ENCODE data around the gene FOXK2.

FOXK2 gene

DNA sequence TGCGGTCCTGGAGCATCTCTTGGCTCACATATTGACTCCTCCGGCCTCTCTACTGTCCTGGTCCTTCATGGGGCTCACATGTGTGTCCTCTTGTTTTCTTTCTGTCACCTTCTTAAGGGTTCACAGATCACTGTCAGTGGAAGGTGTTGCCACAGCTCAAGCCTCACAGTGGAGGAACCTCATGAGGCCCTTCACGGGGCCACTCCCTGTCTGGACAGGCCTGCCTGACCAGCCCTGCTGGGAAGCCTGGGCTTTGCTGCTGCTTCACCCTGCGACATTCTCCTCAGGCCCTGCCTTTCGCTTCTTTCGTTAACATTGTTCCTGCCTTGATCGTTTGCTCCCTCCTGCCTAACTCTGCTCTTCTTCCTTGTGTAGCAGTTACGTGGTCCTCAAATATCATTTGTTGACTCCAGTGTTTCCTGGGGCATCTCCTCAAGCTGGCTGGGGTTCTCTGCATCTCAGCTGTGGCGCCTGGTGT is 72.8 kb downstream of the FOXK2 start:
- Histone ChIP-seq H3K4me1 (peaks cover 0 to 44% (median 35%) of the 10 kb centered on the region in 4 donors), H3K36me3 (peaks cover 21 to 39% (median 26%) of the 10 kb centered on the region in 3 donors), H3K27me3 (no peaks in the 10 kb centered on the region), H3K9me3 (no peaks in the 10 kb centered on the region), H3K4me3 (peak overlapping the region; percentile 59 to 80), H3K27ac (peak overlapping the region; percentile 88 to 90)
- TF ChIP-seq, protein P1, sequence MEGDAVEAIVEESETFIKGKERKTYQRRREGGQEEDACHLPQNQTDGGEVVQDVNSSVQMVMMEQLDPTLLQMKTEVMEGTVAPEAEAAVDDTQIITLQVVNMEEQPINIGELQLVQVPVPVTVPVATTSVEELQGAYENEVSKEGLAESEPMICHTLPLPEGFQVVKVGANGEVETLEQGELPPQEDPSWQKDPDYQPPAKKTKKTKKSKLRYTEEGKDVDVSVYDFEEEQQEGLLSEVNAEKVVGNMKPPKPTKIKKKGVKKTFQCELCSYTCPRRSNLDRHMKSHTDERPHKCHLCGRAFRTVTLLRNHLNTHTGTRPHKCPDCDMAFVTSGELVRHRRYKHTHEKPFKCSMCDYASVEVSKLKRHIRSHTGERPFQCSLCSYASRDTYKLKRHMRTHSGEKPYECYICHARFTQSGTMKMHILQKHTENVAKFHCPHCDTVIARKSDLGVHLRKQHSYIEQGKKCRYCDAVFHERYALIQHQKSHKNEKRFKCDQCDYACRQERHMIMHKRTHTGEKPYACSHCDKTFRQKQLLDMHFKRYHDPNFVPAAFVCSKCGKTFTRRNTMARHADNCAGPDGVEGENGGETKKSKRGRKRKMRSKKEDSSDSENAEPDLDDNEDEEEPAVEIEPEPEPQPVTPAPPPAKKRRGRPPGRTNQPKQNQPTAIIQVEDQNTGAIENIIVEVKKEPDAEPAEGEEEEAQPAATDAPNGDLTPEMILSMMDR (IDR thresholded peaks at IDR 0.05): no peak
- DNase-seq: no peak
- intact Hi-C loops (cut with DNase I; ENCODE audit: low total_unique reads): loop anchor here (10.0 kb wide), 1 partner anchor 102 kb away; the partner anchor contains the start of gene RAB40B

DNA sequence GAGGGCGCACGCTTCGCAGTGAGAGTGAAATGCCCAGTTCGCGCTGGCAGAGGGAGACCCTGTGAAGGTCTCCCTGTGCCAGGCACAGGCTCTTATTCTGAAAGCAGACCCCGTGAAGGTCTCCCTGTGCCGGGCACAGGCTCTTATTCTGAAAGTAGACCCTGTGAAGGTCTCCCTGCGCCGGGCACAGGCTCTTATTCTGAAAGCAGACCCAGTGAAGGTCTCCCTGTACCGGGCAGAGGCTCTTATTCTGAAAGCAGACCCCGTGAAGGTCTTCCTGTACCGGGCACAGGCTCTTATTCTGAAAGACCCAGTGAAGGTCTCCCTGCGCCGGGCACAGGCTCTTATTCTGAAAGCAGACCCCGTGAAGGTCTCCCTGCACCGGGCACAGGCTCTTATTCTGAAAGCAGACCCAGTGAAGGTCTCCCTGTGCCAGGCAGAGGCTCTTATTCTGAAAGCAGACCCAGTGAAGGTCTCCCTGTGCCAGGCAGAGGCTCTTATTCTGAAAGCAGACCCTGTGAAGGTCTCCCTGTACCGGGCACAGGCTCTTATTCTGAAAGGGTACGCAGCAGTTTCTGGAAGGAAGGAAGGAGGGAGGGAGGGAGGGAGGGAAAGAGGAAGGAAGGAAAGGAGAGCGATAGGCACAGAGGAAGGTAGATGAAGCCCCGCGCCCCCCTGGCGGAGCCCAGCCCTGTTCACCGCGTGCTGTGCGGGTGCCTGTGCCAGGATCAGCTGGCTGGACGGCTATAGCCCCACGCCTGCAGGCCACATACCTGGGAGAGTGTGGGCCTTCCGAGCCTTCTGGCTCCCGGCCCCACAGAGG is 73.4 kb downstream of the FOXK2 start:
- H3K27me3 ChIP-seq: no peaks in the 10 kb centered on the region
- intact Hi-C loops (cut with DNase I; ENCODE audit: low total_unique reads): loop anchor here (10.0 kb wide), 1 partner anchor 102 kb away; the partner anchor contains the start of gene RAB40B
- peak overlapping the region; percentile 88 to 90 for H3K27ac ChIP-seq
- DNase-seq: peak; percentile 71 to 91
- H3K4me3 ChIP-seq: peak overlapping the region; percentile 59 to 80
- peaks cover 0 to 44% (median 35%) of the 10 kb centered on the region in 4 donors for H3K4me1 ChIP-seq
- H3K9me3 ChIP-seq: no peaks in the 10 kb centered on the region
- H3K36me3 ChIP-seq: peaks cover 14 to 38% (median 21%) of the 10 kb centered on the region in 3 donors
- TF ChIP-seq, protein P1 (IDR thresholded peaks at IDR 0.05): no peak

DNA sequence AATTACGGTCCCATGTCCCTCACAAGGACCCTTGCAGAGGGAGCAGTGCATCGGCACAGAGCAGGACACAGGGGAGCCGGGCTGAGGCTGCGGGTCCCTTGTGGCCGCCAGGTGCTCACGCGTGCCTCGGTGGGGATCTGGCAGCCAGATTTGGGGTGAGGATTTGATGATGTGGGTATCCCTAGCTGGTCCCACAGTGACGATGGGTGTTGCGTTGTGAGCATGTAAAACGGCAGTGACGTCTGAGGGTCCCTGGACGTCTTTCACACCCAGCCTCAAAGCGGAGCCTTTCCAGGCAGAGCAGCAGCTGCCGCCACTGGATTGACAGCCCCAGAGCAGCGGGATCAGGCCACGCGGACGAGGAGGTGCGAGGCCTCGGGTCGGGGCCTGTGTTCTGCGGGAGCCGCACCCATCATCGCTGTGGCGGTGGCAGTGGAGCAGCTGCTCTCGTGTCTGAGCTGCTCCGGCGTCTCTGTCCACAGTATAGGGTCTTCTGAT is 74.1 kb downstream of the FOXK2 start:
- peak overlapping the region; percentile 88 to 90 for H3K27ac ChIP-seq
- H3K36me3 ChIP-seq: peaks cover 15 to 37% (median 21%) of the 10 kb centered on the region in 3 donors
- peak overlapping the region; percentile 59 to 80 for H3K4me3 ChIP-seq
- no peak for DNase-seq
- H3K4me1 ChIP-seq: peaks cover 0 to 44% (median 35%) of the 10 kb centered on the region in 4 donors
- intact Hi-C loops (cut with DNase I; ENCODE audit: low total_unique reads): loop anchor here (10.0 kb wide), 1 partner anchor 101 kb away; the partner anchor contains the start of gene RAB40B
- H3K9me3 ChIP-seq: no peaks in the 10 kb centered on the region
- TF ChIP-seq, protein P1 (IDR thresholded peaks at IDR 0.05): no peak
- no peaks in the 10 kb centered on the region for H3K27me3 ChIP-seq

DNA sequence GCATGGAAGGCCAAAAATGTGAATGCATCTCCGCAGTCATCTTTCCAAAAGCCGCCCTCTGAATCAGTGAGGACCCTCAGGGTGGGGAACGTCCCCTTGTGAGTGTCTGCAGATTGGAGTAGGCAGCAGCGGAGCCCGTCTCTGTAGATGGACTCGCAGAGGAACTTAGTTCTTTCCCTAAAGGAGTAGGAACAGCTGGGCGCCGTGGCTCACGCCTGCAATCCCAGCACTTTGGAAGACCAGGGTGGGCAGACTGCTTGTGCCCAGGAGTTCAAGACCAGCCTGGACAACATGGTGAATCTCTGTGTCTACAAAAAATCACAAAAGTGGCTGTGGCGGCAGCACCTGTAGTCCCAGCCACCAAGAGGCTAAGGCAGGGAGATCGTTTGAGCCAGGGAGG is 75.0 kb downstream of the FOXK2 start:
- Histone ChIP-seq H3K36me3 (peaks cover 17 to 41% (median 21%) of the 10 kb centered on the region in 3 donors), H3K27me3 (no peaks in the 10 kb centered on the region), H3K4me3 (no peak overlapping the region), H3K27ac (no peak overlapping the region), H3K9me3 (no peaks in the 10 kb centered on the region), H3K4me1 (peaks cover 0 to 44% (median 35%) of the 10 kb centered on the region in 4 donors)
- TF ChIP-seq, protein P1 (IDR thresholded peaks at IDR 0.05): no peak
- DNase-seq: no peak
- intact Hi-C loops (cut with DNase I; ENCODE audit: low total_unique reads): loop anchor here (10.0 kb wide), 1 partner anchor 100 kb away; the partner anchor contains the start of gene RAB40B

DNA sequence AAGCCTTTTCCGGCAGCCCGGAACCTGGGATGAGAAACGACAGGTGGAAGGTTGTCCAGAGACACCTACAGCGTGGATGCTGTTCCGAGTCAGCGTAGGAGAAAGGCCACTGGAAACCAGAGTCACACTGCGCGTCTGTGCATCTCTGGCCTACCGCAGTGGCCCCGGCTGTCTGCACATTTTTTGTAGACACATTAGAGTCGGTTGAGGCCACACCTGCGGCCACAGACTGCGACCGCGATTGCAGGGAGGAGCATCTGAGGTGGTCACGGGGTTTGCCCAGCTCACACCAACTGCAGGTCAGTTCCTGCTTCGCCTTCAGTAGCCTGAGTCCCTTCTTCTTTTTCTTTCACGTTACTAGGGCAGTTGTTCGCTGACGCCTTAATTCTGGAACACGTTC is 76.4 kb downstream of the FOXK2 start:
- peaks cover 0 to 42% (median 32%) of the 10 kb centered on the region in 4 donors for H3K4me1 ChIP-seq
- intact Hi-C loops (cut with DNase I; ENCODE audit: low total_unique reads): loop anchor here (10.0 kb wide), 1 partner anchor 99 kb away; the partner anchor contains the start of gene RAB40B
- H3K27me3 ChIP-seq: no peaks in the 10 kb centered on the region
- TF ChIP-seq, protein P1 (IDR thresholded peaks at IDR 0.05): no peak
- no peak overlapping the region for H3K27ac ChIP-seq
- no peak overlapping the region for H3K4me3 ChIP-seq
- H3K9me3 ChIP-seq: no peaks in the 10 kb centered on the region
- peaks cover 21 to 54% (median 31%) of the 10 kb centered on the region in 3 donors for H3K36me3 ChIP-seq
- no peak for DNase-seq
